Measurements from ENCODE around the gene CELA2B.

Gene CELA2B

GRCh38 chr1:15531003-15531402 is 55.1 kb downstream of the CELA2B start:
- no peak for DNase-seq

GRCh38 chr1:15531682-15532081 is 55.8 kb downstream of the CELA2B start:
- no peak for DNase-seq

- DNase-seq, result no peak
Observed at GRCh38 chr1:15538771-15539170, 62.9 kb downstream of the CELA2B start.

GRCh38 chr1:15540186-15540585 is 64.3 kb downstream of the CELA2B start:
- DNase-seq, result no peak

All from cortex of kidney (tissue), 1 donor.